ENCODE results near the gene EIF4H.
"Not testable (repeated sequence)": the region's sequence is repeated elsewhere in the genome, so short reads cannot be mapped to it uniquely, and the experiment has no call there.

DNA sequence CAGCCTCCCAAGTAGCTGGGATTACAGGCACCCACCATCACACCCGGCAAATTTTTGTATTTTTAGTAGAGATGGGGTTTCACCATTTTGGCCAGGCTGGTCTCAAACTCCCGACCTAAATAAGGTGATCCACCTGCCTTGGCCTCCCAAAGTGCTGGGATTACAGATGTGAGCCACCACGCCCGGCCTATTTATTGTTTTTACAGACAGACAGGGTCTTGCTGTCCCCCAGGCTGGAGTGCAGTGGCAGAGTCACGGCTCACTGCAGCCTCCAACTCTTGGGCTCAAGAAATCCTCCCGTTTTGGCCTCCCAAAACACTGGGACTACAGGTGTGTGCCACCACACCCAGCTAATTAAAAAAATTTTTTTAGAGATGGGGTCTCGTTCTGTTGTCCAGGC lies 34.1 kb downstream of the EIF4H start:
- TF ChIP-seq, protein P1, sequence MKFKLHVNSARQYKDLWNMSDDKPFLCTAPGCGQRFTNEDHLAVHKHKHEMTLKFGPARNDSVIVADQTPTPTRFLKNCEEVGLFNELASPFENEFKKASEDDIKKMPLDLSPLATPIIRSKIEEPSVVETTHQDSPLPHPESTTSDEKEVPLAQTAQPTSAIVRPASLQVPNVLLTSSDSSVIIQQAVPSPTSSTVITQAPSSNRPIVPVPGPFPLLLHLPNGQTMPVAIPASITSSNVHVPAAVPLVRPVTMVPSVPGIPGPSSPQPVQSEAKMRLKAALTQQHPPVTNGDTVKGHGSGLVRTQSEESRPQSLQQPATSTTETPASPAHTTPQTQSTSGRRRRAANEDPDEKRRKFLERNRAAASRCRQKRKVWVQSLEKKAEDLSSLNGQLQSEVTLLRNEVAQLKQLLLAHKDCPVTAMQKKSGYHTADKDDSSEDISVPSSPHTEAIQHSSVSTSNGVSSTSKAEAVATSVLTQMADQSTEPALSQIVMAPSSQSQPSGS (IDR thresholded peaks at IDR 0.05; ENCODE audit: low read length) = not testable (repeated sequence)
- TF ChIP-seq CTCF (IDR thresholded peaks at IDR 0.05; ENCODE audit: control extremely low read depth in 1 of 3, insufficient read depth in 1 of 3, low read depth in 1 of 3, low read length in 3 of 3) = not testable (repeated sequence)

Measured in H1 (cell line).